SKM-1 (cell line): ENCODE data around the gene WFS1.

Source experiments
- DNase-seq: peaks from one replicate; lab custom pipeline; 2025; ENCODE audit not compliant: unreplicated experiment; lab: John Stamatoyannopoulos, UW

Gene WFS1

GRCh38 chr4:6277935-6278800 is 8.5 kb downstream of the WFS1 start:
- DNase-seq = no peak

GRCh38 chr4:6278801-6279197 is 9.1 kb downstream of the WFS1 start:
- no peak for DNase-seq

GRCh38 chr4:6279582-6280289 is 10.1 kb downstream of the WFS1 start:
- DNase-seq = no peak

GRCh38 chr4:6280365-6280996 is 10.8 kb downstream of the WFS1 start:
- no peak for DNase-seq

GRCh38 chr4:6281436-6282313 is 12.0 kb downstream of the WFS1 start:
- DNase-seq = no peak

- no peak for DNase-seq
Measured at GRCh38 chr4:6282314-6282771, 12.7 kb downstream of the WFS1 start.

- no peak for DNase-seq
Measured at GRCh38 chr4:6283282-6283681, 13.6 kb downstream of the WFS1 start.

GRCh38 chr4:6287017-6287788 is 17.6 kb downstream of the WFS1 start:
- DNase-seq = no peak

GRCh38 chr4:6288342-6288741 is 18.7 kb downstream of the WFS1 start:
- no peak for DNase-seq

GRCh38 chr4:6288871-6289270 is 19.2 kb downstream of the WFS1 start:
- no peak for DNase-seq

GRCh38 chr4:6290256-6290655 is 20.6 kb downstream of the WFS1 start:
- no peak for DNase-seq

- no peak for DNase-seq
Measured at GRCh38 chr4:6290769-6291547, 21.3 kb downstream of the WFS1 start.

GRCh38 chr4:6291784-6292297 is 22.2 kb downstream of the WFS1 start:
- DNase-seq = no peak

GRCh38 chr4:6292376-6293096 is 22.9 kb downstream of the WFS1 start:
- DNase-seq = no peak

- no peak for DNase-seq
Measured at GRCh38 chr4:6293097-6293445, 23.4 kb downstream of the WFS1 start.

- DNase-seq = no peak
Measured at GRCh38 chr4:6293661-6294060, 24.0 kb downstream of the WFS1 start.

- no peak for DNase-seq
Measured at GRCh38 chr4:6294705-6295421, 25.2 kb downstream of the WFS1 start.

GRCh38 chr4:6295495-6295894 is 25.8 kb downstream of the WFS1 start:
- DNase-seq = no peak
